Immature natural killer cell (primary cell): ENCODE results near the gene METTL2B. TPM values are rescaled to one million over a fixed set of nuclear protein-coding genes. Genes with fewer than 3 reads are reported as not detected.
"Not testable (repeated sequence)": the region's sequence is repeated elsewhere in the genome, so short reads cannot be mapped to it uniquely, and the experiment has no call there.

Experiments used
- DNase-seq, 3 donors: peaks; one replicate each; pipeline ENCODE4 v3.0.0; 2022; ENCODE audit warnings: mixed read lengths in 1 of 3
- H3K27ac Mint-ChIP-seq, 6 donors: one replicate each; pipeline ENCODE4 v1.8.0; 2020; ENCODE audit warnings: mixed read lengths in 6 of 6, mild to moderate bottlenecking in 5 of 6, inconsistent platforms in 4 of 6, moderate library complexity in 3 of 6
- H3K27me3 Mint-ChIP-seq, 3 donors: one replicate each; pipeline ENCODE4 v1.8.0; 2020 to 2021; ENCODE audit warnings: low read depth in 3 of 3, mild to moderate bottlenecking in 3 of 3, mixed read lengths in 3 of 3, moderate library complexity in 3 of 3, inconsistent platforms in 1 of 3
- H3K36me3 Mint-ChIP-seq, 3 donors: one replicate each; pipeline ENCODE4 v1.8.0; 2020; ENCODE audit warnings: mixed read lengths in 3 of 3, inconsistent platforms in 2 of 3, mild to moderate bottlenecking in 2 of 3
- H3K4me1 Mint-ChIP-seq, 2 donors: one replicate each; pipeline ENCODE4 v1.8.0; 2020; ENCODE audit warnings: inconsistent platforms in 2 of 2, mild to moderate bottlenecking in 2 of 2, mixed read lengths in 2 of 2, moderate library complexity in 1 of 2
- H3K4me3 Mint-ChIP-seq, 5 donors: one replicate each; pipeline ENCODE4 v1.8.0; 2020; ENCODE audit warnings: mild to moderate bottlenecking in 5 of 5, mixed read lengths in 5 of 5, inconsistent platforms in 3 of 5, moderate library complexity in 3 of 5
- H3K9me3 Mint-ChIP-seq, 6 donors: one replicate each; pipeline ENCODE4 v1.8.0; 2020; ENCODE audit warnings: mild to moderate bottlenecking in 6 of 6, mixed read lengths in 6 of 6, inconsistent platforms in 4 of 6, moderate library complexity in 3 of 6
- polyA plus RNA-seq, 3 donors: library from polyadenylated mRNA; unstranded; fragments of 300-500 nt; fragmentation: Illumina TruSeq; gene quantifications; one replicate each; pipeline ENCODE4 v1.2.3, GENCODE V29; 2021

The METTL2B gene
- polyA plus RNA-seq, 3 donors from 2014 or later: 2.8 to 24.9 (median 11.9) TPM

- not testable (repeated sequence) for H3K27ac Mint-ChIP-seq, H3K4me3 Mint-ChIP-seq, H3K9me3 Mint-ChIP-seq, H3K36me3 Mint-ChIP-seq, DNase-seq, H3K27me3 Mint-ChIP-seq
- peaks cover 17% of the 10 kb centered on the region in 2 donors for H3K4me1 Mint-ChIP-seq
These were observed 13.2 kb upstream of the METTL2B start for GRCh38 chr7:128463345-128463744.

DNA sequence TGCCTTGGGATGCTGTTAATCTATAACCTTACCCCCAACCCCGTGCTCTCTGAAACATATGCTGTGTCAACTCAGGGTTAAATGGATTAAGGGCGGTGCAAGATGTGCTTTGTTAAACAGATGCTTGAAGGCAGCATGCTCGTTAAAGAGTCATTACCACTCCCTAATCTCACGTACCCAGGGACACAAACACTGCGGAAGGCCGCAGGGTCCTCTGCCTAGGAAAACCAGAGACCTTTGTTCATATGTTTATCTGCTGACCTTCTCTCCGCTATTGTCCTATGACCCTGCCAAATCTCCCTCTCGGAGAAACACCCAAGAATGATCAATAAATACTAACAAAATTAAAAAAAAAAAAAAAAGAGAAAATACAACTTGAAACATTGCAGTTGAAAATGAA lies 12.6 kb upstream of the METTL2B start:
- not testable (repeated sequence) for DNase-seq, H3K9me3 Mint-ChIP-seq, H3K36me3 Mint-ChIP-seq, H3K27me3 Mint-ChIP-seq, H3K27ac Mint-ChIP-seq, H3K4me3 Mint-ChIP-seq
- peaks cover 11 to 12% of the 10 kb centered on the region in 2 donors for H3K4me1 Mint-ChIP-seq

DNA sequence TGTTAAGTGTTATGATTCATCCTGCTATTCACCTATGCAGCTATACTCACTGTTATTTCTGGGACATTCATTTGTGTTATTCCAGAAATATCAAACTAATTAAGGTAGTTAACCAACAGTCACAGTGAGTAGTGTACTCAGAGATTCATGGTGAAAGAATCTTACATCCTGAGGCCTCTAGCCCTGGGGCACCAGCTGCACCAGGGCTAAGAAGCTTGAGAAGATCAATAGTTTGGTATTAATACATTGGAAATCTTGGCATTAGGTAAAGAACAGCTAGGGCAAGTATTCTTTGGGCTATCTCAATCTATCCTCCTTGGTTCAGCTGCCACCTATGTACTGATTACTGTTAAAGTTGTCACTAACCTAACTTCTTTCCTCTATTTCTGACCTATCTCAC lies 9.7 kb upstream of the METTL2B start:
- H3K27me3 Mint-ChIP-seq, H3K36me3 Mint-ChIP-seq, H3K4me3 Mint-ChIP-seq, H3K9me3 Mint-ChIP-seq, H3K4me1 Mint-ChIP-seq, H3K27ac Mint-ChIP-seq, DNase-seq: not testable (repeated sequence)

GRCh38 chr7:128477336-128477690 lies 765 bp downstream of the METTL2B start:
- H3K36me3 Mint-ChIP-seq, H3K27me3 Mint-ChIP-seq: not testable (repeated sequence)

GRCh38 chr7:128479082-128479481 lies 2.5 kb downstream of the METTL2B start:
- not testable (repeated sequence) for DNase-seq, H3K27me3 Mint-ChIP-seq, H3K36me3 Mint-ChIP-seq, H3K9me3 Mint-ChIP-seq, H3K27ac Mint-ChIP-seq
- H3K4me3 Mint-ChIP-seq: peak overlapping the region in 1 of 5 donors; percentile 39
- peaks cover 17 to 35% of the 10 kb centered on the region in 2 donors for H3K4me1 Mint-ChIP-seq

More at GRCh38 chr7:128477336-128477690, 765 bp downstream of the METTL2B start:
- DNase-seq, H3K9me3 Mint-ChIP-seq: not testable (repeated sequence)
- Mint-ChIP-seq H3K4me3 (peak overlapping the region; percentile 95 to 97 (median 96)), H3K4me1 (peaks cover 17 to 35% of the 10 kb centered on the region in 2 donors), H3K27ac (peak overlapping the region; percentile 89 to 98 (median 94))

GRCh38 chr7:128488134-128488533 lies 11.6 kb downstream of the METTL2B start:
- peaks cover 3 to 11% (median 8%) of the 10 kb centered on the region in 3 donors for H3K36me3 Mint-ChIP-seq
- H3K4me3 Mint-ChIP-seq, H3K9me3 Mint-ChIP-seq, DNase-seq, H3K27me3 Mint-ChIP-seq, H3K4me1 Mint-ChIP-seq, H3K27ac Mint-ChIP-seq: not testable (repeated sequence)

DNA sequence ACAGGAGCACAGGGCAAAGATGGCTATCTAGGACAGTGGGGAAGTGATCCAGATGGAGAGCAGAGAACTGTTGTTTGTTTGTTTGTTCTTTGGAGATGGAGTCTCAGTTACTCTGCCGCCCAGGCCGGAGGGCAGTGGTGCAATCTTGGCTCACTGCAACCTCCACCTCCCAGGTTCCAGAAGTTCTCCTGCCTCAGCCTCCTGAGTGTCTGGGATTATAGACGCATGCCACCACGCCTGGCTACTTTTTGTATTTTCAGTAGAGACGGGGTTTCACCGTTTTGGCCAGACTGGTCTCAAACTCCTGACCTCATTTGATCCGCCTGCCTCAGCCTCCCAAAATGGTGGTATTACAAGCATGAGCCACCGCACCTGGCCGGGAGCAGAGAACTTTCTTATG lies 20.9 kb downstream of the METTL2B start:
- Mint-ChIP-seq H3K9me3 (no peaks in the 10 kb centered on the region), H3K36me3 (peaks cover 7 to 28% (median 8%) of the 10 kb centered on the region in 3 donors), H3K27ac (no peak overlapping the region), H3K27me3 (peaks cover 0 to 1% (median 0%) of the 10 kb centered on the region in 3 donors), H3K4me1 (no peaks in the 10 kb centered on the region), H3K4me3 (no peak overlapping the region)
- DNase-seq: no peak

GRCh38 chr7:128505416-128505815 lies 28.9 kb downstream of the METTL2B start:
- peaks cover 7 to 18% (median 10%) of the 10 kb centered on the region in 3 donors for H3K36me3 Mint-ChIP-seq
- H3K4me3 Mint-ChIP-seq, DNase-seq, H3K9me3 Mint-ChIP-seq, H3K27ac Mint-ChIP-seq, H3K27me3 Mint-ChIP-seq: not testable (repeated sequence)
- H3K4me1 Mint-ChIP-seq: peaks cover 23 to 26% of the 10 kb centered on the region in 2 donors

DNA sequence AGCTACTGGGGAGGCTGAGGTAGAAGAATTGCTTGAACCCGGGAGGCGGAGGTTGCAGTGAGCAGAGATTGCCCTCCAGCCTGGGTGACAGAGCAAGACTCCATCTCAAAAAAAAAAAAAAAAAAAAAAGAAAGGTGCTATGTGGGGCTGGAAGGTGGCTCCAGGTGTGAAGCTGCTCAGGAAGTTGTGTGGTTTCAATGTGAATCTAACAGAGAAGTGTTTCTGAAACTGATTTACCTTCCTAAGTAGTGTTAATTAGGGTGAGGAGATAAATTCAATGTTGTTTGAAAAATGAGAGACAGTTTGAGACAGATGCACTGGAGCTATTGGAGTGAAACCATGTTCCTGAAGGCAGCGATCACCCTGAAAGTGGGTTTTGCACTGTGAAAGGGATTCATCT lies 30.3 kb downstream of the METTL2B start:
- Mint-ChIP-seq H3K4me3 (peak overlapping the region; percentile 51 to 79 (median 66)), H3K27ac (peak overlapping the region; percentile 45 to 89 (median 77)), H3K4me1 (peaks cover 23 to 26% of the 10 kb centered on the region in 2 donors)
- not testable (repeated sequence) for H3K27me3 Mint-ChIP-seq, H3K9me3 Mint-ChIP-seq, H3K36me3 Mint-ChIP-seq
- DNase-seq: peak; percentile 49 to 54 (median 51)

DNA sequence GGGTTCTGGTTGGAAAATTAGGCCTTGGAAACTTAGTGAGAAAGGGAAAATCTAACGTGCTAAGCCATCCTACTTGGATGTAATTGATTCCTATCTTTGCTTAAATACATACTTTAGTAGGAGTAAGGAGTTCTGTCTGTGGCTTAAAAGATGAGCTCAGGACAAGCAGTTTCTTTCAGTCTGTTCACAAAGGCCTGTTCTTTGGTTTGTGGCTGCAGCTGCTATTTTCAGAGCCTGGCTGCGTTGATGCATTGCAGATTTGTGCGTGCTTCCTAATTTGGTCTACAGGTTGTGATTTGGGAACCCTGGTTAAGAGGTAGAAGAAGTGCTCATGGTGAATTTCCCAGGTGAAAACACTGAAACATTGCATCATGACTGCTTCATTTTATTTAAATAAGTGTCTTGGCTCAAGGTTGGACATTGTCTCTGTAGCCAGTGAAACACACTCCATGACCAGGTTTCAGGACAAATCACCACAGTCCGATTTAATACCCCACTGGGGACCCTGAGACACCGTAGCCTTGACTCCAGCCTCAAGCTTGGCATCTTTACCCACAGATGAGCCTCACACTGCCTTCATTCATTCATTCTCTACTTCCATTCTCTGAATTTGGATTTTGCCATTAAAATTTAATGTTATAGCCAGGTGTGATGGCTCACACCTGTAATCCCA lies 30.9 kb downstream of the METTL2B start:
- H3K9me3 Mint-ChIP-seq, H3K36me3 Mint-ChIP-seq, H3K27me3 Mint-ChIP-seq: not testable (repeated sequence)
- DNase-seq: peak in 1 of 3 donors; percentile 10
- Mint-ChIP-seq H3K4me1 (peaks cover 23 to 26% of the 10 kb centered on the region in 2 donors), H3K4me3 (peak overlapping the region; percentile 51 to 79 (median 66)), H3K27ac (peak overlapping the region; percentile 45 to 89 (median 77))

DNA sequence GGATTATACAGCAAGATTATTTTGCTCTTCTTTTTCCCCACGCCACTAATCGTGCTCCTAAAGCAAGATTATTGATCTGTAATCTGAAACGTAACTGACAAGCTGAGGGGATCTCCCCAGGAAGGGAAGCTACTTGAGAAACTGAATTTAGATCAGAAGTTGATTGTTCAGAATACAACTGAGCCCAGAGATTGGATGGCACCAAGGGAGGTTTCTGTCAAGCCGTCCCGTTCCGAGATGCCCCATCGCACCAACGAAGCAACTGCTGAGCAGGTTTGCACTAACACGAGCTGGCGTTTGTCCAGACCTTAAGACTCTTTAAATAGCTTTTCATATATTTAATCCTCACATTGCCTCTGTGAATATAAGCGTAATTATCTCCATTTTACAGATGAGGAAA lies 35.1 kb downstream of the METTL2B start:
- H3K27ac Mint-ChIP-seq, H3K4me3 Mint-ChIP-seq, DNase-seq, H3K9me3 Mint-ChIP-seq, H3K36me3 Mint-ChIP-seq, H3K27me3 Mint-ChIP-seq: not testable (repeated sequence)
- peaks cover 16 to 18% of the 10 kb centered on the region in 2 donors for H3K4me1 Mint-ChIP-seq

DNA sequence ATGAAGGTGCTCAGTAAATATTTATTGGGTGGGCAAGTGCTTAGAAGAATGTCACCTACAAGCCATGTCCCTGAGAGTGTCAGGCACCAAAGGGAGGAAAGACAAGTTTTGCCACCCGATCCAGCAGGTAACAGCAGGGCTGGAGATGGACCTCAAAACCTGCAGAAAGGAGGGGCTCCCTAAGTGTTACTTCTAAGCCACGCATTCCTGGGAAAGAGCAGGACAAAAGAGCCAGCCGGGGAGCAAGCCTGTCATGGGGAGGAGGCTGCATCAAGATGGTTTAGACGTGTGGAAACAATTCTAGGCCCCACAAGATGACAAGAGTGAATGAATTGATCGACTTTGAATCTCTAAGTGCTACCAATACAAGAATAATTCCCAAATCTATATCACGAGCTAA lies 38.7 kb downstream of the METTL2B start:
- H3K27me3 Mint-ChIP-seq, DNase-seq, H3K27ac Mint-ChIP-seq, H3K4me3 Mint-ChIP-seq, H3K4me1 Mint-ChIP-seq, H3K36me3 Mint-ChIP-seq, H3K9me3 Mint-ChIP-seq: not testable (repeated sequence)

DNA sequence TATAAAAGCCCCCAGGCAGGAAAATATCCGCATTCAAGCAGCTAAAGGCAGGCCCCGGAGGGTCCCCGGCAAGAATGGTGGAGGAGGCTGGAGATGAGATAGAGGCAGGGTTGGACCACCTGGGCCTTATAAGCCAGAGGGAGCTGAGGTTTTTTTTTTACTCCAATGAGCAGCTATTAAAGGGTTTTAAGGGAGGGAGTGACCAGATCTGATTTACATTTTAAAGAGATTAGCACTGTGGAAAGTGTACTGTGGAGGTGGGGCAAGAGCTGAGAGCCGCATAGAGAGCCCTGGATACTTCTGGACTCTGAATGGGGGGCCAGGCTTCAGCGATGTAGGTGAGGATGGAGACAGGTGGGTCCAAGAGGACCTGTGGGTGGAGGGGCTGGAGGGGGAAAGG lies 40.5 kb downstream of the METTL2B start:
- not testable (repeated sequence) for H3K4me1 Mint-ChIP-seq, H3K27ac Mint-ChIP-seq, H3K27me3 Mint-ChIP-seq, H3K36me3 Mint-ChIP-seq, H3K4me3 Mint-ChIP-seq, DNase-seq, H3K9me3 Mint-ChIP-seq

GRCh38 chr7:128523226-128523931 lies 46.8 kb downstream of the METTL2B start:
- Mint-ChIP-seq H3K4me3 (peak overlapping the region in 3 of 5 donors; percentile 40 to 54 (median 46)), H3K27ac (peak overlapping the region; percentile 73 to 92 (median 80)), H3K4me1 (peaks cover 14 to 18% of the 10 kb centered on the region in 2 donors)
- not testable (repeated sequence) for H3K9me3 Mint-ChIP-seq, H3K36me3 Mint-ChIP-seq, H3K27me3 Mint-ChIP-seq
- peak; percentile 54 to 77 (median 64) for DNase-seq
